NT2/D1 (cell line): ENCODE data around the gene KBTBD8.

Source experiments
- SUZ12 ChIP-seq: IDR thresholded peaks from 2 replicates; pipeline ENCODE4 v1.6.1; 2011; ENCODE audit not compliant: insufficient read length, insufficient read depth; ENCODE audit errors: extremely low read depth
- ZNF274 ChIP-seq: IDR thresholded peaks from 2 replicates; pipeline ENCODE4 v1.6.1; 2011; ENCODE audit warnings: mild to moderate bottlenecking, low read depth, low read length

- TF ChIP-seq ZNF274 (no peak), SUZ12 (no peak)
Observed at GRCh38 chr3:67008388-67008787, 10.3 kb downstream of the KBTBD8 start.
